GM12872 (cell line): Measurements from ENCODE around the gene COX4I1.

Experiments
- TF ChIP-seq, protein P1 (sequence below): IDR thresholded peaks from 3 replicates; pipeline ENCODE4 v1.5.1; 2011; ENCODE audit warnings: low read depth, mild to moderate bottlenecking, low read length, moderate library complexity; ENCODE audit not compliant: insufficient read depth

The COX4I1 gene

DNA sequence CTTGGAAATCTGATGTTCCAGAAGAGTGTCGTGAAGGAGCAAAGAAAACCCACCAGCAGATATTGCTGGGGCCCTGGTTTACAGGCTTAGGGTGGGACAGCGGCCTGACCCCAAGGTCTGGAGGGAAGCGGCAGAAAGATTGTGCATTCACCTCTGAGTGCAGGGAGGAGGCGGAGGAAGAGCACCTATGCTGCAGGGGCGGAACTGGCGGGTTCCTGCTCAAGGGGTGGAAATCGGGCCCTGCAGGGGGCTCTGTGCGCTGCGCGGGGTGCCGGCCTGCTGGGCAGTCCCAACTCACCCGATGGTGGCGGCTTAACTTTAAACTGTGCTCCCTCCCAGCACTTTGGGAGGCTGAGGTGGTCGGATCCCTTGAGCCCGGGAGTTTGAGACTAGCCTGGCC, 47.5 kb downstream of the COX4I1 start:
- TF ChIP-seq, protein P1, sequence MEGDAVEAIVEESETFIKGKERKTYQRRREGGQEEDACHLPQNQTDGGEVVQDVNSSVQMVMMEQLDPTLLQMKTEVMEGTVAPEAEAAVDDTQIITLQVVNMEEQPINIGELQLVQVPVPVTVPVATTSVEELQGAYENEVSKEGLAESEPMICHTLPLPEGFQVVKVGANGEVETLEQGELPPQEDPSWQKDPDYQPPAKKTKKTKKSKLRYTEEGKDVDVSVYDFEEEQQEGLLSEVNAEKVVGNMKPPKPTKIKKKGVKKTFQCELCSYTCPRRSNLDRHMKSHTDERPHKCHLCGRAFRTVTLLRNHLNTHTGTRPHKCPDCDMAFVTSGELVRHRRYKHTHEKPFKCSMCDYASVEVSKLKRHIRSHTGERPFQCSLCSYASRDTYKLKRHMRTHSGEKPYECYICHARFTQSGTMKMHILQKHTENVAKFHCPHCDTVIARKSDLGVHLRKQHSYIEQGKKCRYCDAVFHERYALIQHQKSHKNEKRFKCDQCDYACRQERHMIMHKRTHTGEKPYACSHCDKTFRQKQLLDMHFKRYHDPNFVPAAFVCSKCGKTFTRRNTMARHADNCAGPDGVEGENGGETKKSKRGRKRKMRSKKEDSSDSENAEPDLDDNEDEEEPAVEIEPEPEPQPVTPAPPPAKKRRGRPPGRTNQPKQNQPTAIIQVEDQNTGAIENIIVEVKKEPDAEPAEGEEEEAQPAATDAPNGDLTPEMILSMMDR, result no peak

DNA sequence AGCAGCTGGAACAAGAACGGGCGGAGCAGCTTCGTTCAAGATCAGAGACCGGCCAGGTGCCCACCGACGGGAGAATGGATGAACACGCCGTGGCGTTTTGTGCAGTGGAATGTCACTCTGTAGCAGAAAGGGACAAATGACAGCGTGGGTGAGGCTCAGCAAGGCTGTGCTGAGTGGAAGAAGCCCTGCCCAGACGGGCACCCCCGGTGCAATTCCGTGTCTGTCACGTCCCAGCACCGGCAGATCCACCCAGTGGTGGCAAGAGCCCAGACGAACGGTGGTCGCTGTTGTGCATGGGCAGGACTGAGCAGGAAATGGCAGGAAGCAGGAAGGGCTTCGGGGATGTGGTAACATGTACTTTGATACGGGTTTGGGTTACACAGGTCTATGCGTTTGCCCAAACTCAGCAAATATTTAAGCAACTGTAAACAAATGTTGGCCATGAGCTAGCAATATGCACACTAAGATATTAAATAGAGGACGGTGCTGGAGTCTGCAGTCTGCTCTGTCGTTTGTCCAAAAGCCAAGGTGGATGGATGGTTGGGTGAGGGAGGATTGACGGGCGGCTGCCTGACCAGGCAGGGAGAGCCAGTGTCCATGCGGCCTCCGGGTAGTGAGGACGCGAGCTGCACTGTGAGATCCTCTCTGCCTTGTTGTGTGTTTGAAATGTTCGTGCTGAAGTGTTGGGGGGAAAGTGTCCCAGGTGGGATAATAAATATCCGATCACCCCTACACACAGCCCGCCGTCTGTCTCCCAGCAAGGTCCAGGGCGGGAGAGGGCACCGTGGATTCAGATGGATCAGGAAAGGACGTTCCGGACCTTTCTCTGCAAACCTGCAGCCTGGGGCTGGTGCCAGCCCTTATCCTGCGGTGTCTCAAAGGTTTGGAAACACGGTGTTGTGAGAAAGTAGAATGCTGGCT, 48.4 kb downstream of the COX4I1 start:
- TF ChIP-seq, protein P1, result no peak

DNA sequence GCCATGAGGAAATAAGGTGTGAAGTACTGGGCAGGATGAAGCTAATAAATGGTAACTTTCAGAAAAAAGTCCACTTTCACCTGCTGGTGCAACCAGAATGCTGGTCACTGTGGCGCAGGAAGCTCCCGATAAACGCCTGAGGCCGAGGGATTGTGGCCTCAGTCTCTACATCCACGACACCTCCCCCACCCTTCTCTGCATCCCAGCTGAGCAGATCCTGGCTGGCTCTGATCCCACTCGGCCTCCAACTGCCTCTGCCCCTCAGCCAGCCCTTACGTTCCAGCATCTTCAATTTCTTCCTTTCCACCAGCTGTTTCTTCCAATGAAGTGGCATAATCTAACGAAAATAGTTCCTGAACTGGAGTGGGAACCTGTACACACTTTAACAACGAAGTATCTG, 49.5 kb downstream of the COX4I1 start:
- TF ChIP-seq, protein P1, result no peak

DNA sequence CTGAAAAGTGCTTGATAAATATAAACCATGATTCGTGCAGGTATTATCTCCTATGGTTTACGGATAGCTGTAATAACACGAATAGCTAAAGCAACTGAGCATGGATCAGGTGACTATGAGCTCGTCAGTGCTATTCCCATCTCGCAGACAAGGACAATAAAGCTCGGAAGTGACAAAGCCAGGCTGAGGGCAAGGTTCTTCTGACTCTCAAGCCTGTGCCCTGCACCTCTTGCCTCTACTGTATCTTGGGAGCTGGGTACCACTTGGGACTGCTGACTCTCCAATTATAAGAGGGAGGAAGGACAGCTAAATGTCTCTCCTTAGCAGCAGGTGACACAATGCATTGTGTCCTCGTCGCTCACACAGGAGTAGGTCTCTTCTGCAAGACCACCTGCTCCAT, 49.9 kb downstream of the COX4I1 start:
- TF ChIP-seq, protein P1, result no peak

DNA sequence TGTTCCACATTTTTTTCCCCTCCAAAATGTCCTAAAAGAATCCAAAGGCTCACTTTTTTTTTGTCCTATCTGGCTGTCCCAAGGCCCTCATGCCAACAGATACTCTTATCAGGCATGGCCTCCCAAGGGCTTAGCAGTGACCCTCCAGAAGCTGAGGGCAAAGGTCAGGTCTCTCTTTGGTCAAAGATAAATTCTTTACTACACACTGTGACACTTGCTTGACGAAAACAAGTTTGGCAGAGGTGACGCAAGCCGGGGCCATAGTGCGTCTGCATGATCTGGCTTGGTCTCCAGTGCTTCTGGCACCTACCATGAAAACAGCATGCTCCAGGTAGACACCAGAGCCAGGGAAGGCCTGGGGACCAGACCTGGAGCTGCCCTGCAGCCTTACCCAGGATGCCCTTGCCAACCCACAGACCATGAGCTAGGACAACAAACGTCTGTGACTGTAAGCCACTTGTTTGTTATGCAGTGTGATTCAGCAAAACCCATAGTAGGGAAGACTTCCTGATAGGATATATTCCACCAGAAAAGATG, 50.9 kb downstream of the COX4I1 start:
- TF ChIP-seq, protein P1, result no peak

DNA sequence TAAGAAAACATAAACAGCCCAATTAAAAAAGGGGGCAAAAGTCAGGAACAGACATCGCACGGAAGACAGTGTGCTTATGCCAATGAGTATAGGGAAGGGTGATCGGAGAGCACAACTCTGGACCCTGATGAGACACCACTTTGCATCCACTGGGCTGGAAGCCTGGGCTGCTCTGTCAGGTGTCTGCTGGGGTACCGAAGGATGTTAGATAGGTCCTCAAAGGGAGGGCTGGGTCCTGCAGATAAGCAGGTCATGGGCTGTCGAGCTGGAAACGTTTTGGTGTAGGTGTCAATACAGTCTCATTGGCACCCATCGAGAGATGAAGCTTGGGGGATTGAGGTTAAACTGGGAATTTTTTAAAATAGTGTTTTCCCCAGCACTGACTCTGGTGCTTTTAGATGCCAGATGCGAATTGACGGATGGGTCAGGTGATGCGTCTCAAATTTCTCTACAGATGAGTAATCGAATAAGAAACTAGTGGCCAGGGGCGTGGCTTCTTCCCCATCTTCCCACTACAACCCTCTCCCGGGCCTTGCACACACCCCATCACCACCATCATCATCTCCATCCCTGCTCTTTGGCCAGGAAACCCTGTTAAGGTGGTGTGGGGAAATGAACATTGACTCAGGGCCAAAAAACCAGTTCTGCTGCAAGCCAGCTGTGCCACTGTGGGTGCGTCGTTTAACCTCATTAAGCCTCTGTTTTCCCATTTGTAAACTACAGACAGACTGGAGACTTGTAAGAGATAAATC, 51.7 kb downstream of the COX4I1 start:
- TF ChIP-seq, protein P1, result no peak

DNA sequence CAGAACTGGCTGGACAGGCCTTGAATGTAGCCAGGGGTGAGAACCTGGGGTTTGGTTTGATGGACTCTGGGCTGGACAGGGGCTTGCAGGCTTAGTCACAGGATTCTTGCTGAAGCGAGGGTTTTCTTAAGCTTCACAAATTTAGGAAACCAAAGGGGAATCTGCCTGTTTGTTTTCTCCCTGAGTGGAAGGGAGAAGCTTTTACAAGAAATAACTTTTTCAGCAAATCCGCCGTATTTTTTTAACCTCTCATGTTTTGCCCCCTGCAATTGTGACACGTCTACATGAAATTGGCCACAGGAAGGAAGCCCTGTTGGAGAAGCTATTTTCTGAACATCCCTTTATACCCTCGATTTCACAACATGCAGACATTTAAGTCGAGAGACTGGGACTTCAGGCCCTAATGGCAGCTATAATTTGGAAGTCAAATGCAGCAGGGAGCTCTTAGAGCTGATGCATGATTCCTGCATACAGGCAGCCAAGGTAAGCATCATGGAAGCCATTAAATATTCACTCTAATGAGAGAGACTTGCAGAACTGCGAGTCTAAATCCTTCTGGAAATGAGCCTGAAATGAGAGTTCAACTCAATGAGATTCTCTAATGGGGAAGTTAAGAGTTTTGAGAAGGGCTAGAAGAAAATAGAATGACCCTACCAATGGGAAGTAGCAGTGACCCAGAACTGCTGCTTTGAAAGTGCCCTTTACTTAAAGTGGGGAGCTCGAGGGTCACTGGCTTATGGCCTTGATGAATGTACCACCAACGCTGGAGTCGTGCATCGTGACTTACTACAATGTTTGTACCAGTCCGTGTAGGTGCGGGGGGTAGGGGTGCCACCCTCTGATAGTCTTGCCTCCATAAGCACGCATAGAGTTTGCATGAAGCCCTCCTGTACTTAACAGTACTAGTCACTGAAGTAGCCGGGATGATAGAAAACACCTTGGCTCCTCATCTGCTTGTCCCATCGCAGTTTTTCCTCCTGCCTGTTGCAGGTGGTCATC, 54.4 kb downstream of the COX4I1 start:
- TF ChIP-seq, protein P1, result no peak
